Panc1 (cell line): ENCODE measurements around the gene PCDHB5. TPM values are rescaled to one million over a fixed set of nuclear protein-coding genes. Genes with fewer than 3 reads are reported as not detected.
A peak's percentile ranks its signal among the peaks of the same experiment; 100 is the strongest.

Experiments
- ATAC-seq: fragments of 200-7000 bp; cut with Tn5 transposase; 2 replicates; pipeline ENCODE4 v1.9.1; 2020; ENCODE audit warnings: mild to moderate bottlenecking, moderate library complexity
- BruUV-seq: library from RNA; stranded (reverse); fragments of 400-500 nt; replicated peaks from 2 replicates; lab custom pipeline; 2021; lab: Mats Ljungman, UMichigan
- CTCF ChIA-PET: fragments of 300-600 bp; sonication (Branson Sonifier 250); formaldehyde crosslinking; loops from one replicate; lab custom pipeline; 2022; ENCODE audit warnings: antibody characterized with exemption; lab: Charles Lee
- POLR2A ChIA-PET: fragments of 300-600 bp; sonication (Branson Sonifier 250); formaldehyde crosslinking; loops from one replicate; lab custom pipeline; 2022; ENCODE audit warnings: antibody characterized with exemption; lab: Charles Lee
- DNase-seq: peaks from one replicate; pipeline ENCODE4 v3.0.0-alpha.2; 2010; ENCODE audit warnings: low read depth, low spot score
- H3K27ac ChIP-seq: 2 replicates; pipeline ENCODE4 v1.5.1; 2011; ENCODE audit warnings: mild to moderate bottlenecking, low read length, inconsistent platforms
- H3K27me3 ChIP-seq: fragments of 200-500 bp; sonication (Bioruptor generic); 2 replicates; pipeline ENCODE4 v1.6.0; 2014; ENCODE audit warnings: low read length, inconsistent platforms; ENCODE audit not compliant: control insufficient read depth, insufficient read depth
- H3K36me3 ChIP-seq: fragments of 200-500 bp; sonication (Bioruptor generic); 2 replicates; pipeline ENCODE4 v1.5.1; 2014; ENCODE audit warnings: inconsistent platforms, mild to moderate bottlenecking, low read length, moderate library complexity; ENCODE audit not compliant: control insufficient read depth, insufficient read depth
- H3K4me1 ChIP-seq: 2 replicates; pipeline ENCODE4 v1.5.1; 2011; ENCODE audit warnings: inconsistent platforms, mild to moderate bottlenecking, low read length, moderate library complexity; ENCODE audit not compliant: control insufficient read depth, insufficient read depth
- H3K4me3 ChIP-seq, 2 experiments: 2 replicates each; pipeline ENCODE4 v1.5.1; 2011 to 2012; ENCODE audit warnings: low read depth in 2 of 2, low read length in 2 of 2, mild to moderate bottlenecking in 2 of 2, inconsistent platforms in 1 of 2, moderate library complexity in 1 of 2
- H3K9me3 ChIP-seq: fragments of 200-500 bp; sonication (Bioruptor generic); 2 replicates; pipeline ENCODE4 v1.5.1; 2014; ENCODE audit warnings: low read depth, mild to moderate bottlenecking, inconsistent platforms, low read length, moderate library complexity; ENCODE audit not compliant: control insufficient read depth, insufficient read depth
- CTCF ChIP-seq: fragments of 450-650 bp; IDR thresholded peaks from 2 replicates; pipeline ENCODE4 v1.5.1; 2017; ENCODE audit warnings: mild to moderate bottlenecking
- POLR2AphosphoS5 ChIP-seq: IDR thresholded peaks from 2 replicates; pipeline ENCODE4 v1.6.1; 2012; ENCODE audit warnings: mild to moderate bottlenecking, low read depth, low read length, moderate library complexity
- REST ChIP-seq, 2 experiments: IDR thresholded peaks; 2 replicates each; pipeline ENCODE4 v1.6.1; 2011 to 2012; ENCODE audit warnings: low read depth in 2 of 2, control low read depth in 1 of 2, low read length in 1 of 2, mild to moderate bottlenecking in 1 of 2, moderate library complexity in 1 of 2; ENCODE audit not compliant: insufficient read depth in 1 of 2
- SIN3A ChIP-seq: IDR thresholded peaks from 2 replicates; pipeline ENCODE4 v1.6.1; 2012; ENCODE audit warnings: low read depth, mild to moderate bottlenecking, low read length, moderate library complexity, borderline replicate concordance; ENCODE audit not compliant: insufficient read depth
- TCF7L2 ChIP-seq: IDR thresholded peaks from 2 replicates; pipeline ENCODE4 v1.6.1; 2011; ENCODE audit warnings: mild to moderate bottlenecking, low read depth, low read length, inconsistent platforms
- in situ Hi-C: cut with HindIII; loops from 2 replicates; pipeline ENCODE4 v1.10.0; 2016; ENCODE audit warnings: low sequenced_read_pairs, low pct_unique_long_range_greater_than_20kb
- intact Hi-C: fragments of 100-400 bp; cut with micrococcal nuclease; formaldehyde crosslinking; loops from one replicate; pipeline ENCODE4 v1.10.0; 2022; ENCODE audit not compliant: unreplicated experiment
- total RNA-seq: library from RNA; stranded (reverse); gene quantifications from one replicate; pipeline ENCODE4 v1.2.1, GENCODE V29; 2021; ENCODE audit not compliant: unreplicated experiment

PCDHB5 gene
- total RNA-seq, 1 experiment from 2014 or later, result 0.08 TPM

DNA sequence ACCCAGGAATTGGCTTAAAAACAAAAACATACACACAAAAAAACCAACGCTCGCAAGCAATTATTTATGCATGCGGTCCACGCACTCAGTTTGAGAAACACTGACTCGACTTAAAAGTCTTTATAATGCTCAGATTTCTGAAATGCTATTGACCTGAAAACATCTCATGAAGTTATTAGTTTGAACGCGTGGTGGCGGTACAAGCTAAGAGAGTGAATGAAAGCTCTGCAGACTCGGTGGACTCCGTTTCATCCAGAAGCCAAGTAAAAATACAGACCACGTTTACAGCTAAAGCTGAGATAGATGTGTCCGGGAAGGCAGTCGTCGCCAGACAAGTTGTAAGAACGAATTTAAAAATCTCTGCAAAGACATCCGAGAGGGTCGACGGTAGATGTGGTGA lies 14.8 kb downstream of the PCDHB5 start, which contains the start of gene PCDHB6:
TSS of gene PCDHB6 (plus strand) at position 246 of the 400 bp plus-strand sequence. CDS start 201 bp downstream, outside the sequence.
- ChIA-PET POLR2A (no interaction called here), CTCF (no interaction called here)
- DNase-seq (no peak), ATAC-seq (peak; percentile 87)
- in situ Hi-C loops (no loop called here), intact Hi-C loops (no loop called here)
- BruUV-seq, result no TSS peak
- H3K9me3 ChIP-seq, result no peaks in the 10 kb centered on the region
- H3K27ac ChIP-seq, result no peak within 1 kb of the TSS
- TF ChIP-seq REST (IDR thresholded peaks at IDR 0.05; ENCODE audit: insufficient read depth in 1 of 2, low read depth in 2 of 2, low read length in 1 of 2) (no peak), SIN3A (no peak), TCF7L2 (no peak), CTCF (peak; percentile 69)
- H3K27me3 ChIP-seq, result no peaks in the 10 kb centered on the region
- H3K4me1 ChIP-seq, result no peaks in the 10 kb centered on the region
- H3K36me3 ChIP-seq, result no peaks in the 10 kb centered on the region
- H3K4me3 ChIP-seq, result peak within 1 kb of the TSS; percentile 39 to 45

DNA sequence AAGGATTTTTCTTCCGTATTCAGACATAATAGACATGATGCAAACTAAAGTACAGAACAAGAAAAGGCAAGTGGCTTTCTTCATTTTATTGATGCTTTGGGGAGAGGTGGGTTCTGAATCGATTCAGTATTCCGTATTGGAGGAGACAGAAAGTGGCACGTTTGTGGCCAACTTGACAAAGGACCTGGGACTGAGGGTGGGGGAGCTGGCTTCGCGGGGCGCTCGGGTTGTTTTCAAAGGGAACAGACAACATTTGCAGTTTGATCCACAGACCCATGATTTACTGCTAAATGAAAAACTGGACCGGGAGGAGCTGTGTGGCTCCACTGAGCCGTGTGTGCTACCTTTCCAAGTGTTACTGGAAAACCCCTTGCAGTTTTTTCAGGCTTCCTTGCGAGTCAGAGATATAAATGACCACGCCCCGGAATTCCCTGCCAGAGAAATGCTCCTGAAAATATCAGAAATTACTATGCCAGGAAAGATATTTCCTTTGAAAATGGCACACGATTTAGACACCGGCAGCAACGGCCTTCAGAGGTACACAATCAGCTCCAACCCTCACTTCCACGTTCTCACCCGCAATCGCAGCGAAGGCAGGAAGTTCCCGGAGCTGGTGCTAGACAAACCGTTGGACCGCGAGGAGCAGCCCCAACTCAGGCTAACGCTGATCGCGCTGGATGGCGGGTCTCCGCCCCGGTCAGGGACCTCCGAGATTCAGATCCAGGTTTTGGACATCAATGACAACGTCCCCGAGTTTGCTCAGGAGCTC lies 15.4 kb downstream of the PCDHB5 start:
- H3K27ac ChIP-seq, result no peak overlapping the region
- H3K4me1 ChIP-seq, result peaks cover under 1% of the 10 kb centered on the region; the same call in 1 of the 2 replicates
- peak overlapping the region; percentile 39 to 45 for H3K4me3 ChIP-seq
- DNase-seq, result no peak
- 0 out of 2 replicates have a peak, but pooled peaks have one; percentile 66 for ATAC-seq
- in situ Hi-C loops (no loop called here), intact Hi-C loops (no loop called here)
- CTCF ChIA-PET, result interaction anchor here (0.6 kb wide), 1 partner anchor 55 kb away, joined by 3 read pairs; no protein-coding TSS in a partner anchor
- POLR2A ChIA-PET, result no interaction called here
- no peak for TF ChIP-seq SIN3A
- TF ChIP-seq TCF7L2, result no peak
- TF ChIP-seq REST (IDR thresholded peaks at IDR 0.05; ENCODE audit: insufficient read depth in 1 of 2, low read depth in 2 of 2, low read length in 1 of 2), result no peak
- no peak for TF ChIP-seq POLR2AphosphoS5
- TF ChIP-seq CTCF, result no peak; the same call in 1 of the 2 replicates
- no peaks in the 10 kb centered on the region for H3K36me3 ChIP-seq
- H3K9me3 ChIP-seq, result no peaks in the 10 kb centered on the region
- no peaks in the 10 kb centered on the region for H3K27me3 ChIP-seq
- no TSS peak for BruUV-seq
